ENCODE measurements around the gene TNRC6A. TPM values are rescaled to one million over a fixed set of nuclear protein-coding genes. Genes with fewer than 3 reads are reported as not detected.

TNRC6A gene
- total RNA-seq, 1 donor from 2014 or later = 68.5 TPM

- no peak overlapping the region for H3K4me3 Mint-ChIP-seq
- intact Hi-C loops (cut with micrococcal nuclease) = no loop called here
- ChIA-PET CTCF (no interaction called here), POLR2A (no interaction called here)
- H3K27ac Mint-ChIP-seq = no peak overlapping the region
- no peaks in the 10 kb centered on the region for H3K4me1 Mint-ChIP-seq
- no peaks in the 10 kb centered on the region for H3K27me3 Mint-ChIP-seq
- no peaks in the 10 kb centered on the region for H3K36me3 Mint-ChIP-seq (ENCODE audit: low read depth)
- H3K9me3 Mint-ChIP-seq = no peaks in the 10 kb centered on the region
- ATAC-seq (ENCODE audit: low read depth) (no peak), DNase-seq (no peak)
- TF ChIP-seq, protein P1, sequence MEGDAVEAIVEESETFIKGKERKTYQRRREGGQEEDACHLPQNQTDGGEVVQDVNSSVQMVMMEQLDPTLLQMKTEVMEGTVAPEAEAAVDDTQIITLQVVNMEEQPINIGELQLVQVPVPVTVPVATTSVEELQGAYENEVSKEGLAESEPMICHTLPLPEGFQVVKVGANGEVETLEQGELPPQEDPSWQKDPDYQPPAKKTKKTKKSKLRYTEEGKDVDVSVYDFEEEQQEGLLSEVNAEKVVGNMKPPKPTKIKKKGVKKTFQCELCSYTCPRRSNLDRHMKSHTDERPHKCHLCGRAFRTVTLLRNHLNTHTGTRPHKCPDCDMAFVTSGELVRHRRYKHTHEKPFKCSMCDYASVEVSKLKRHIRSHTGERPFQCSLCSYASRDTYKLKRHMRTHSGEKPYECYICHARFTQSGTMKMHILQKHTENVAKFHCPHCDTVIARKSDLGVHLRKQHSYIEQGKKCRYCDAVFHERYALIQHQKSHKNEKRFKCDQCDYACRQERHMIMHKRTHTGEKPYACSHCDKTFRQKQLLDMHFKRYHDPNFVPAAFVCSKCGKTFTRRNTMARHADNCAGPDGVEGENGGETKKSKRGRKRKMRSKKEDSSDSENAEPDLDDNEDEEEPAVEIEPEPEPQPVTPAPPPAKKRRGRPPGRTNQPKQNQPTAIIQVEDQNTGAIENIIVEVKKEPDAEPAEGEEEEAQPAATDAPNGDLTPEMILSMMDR (IDR thresholded peaks at IDR 0.05) = no peak
These were observed 122.2 kb downstream of the TNRC6A start for GRCh38 chr16:24851700-24852099.

GRCh38 chr16:24852281-24852721 is 122.8 kb downstream of the TNRC6A start:
- intact Hi-C loops (cut with micrococcal nuclease) = no loop called here
- H3K36me3 Mint-ChIP-seq (ENCODE audit: low read depth) = no peaks in the 10 kb centered on the region
- H3K4me3 Mint-ChIP-seq = no peak overlapping the region
- H3K9me3 Mint-ChIP-seq = no peaks in the 10 kb centered on the region
- TF ChIP-seq, protein P1 (IDR thresholded peaks at IDR 0.05) = no peak
- H3K27me3 Mint-ChIP-seq = peaks cover 3% of the 10 kb centered on the region
- no peaks in the 10 kb centered on the region for H3K4me1 Mint-ChIP-seq
- H3K27ac Mint-ChIP-seq = no peak overlapping the region
- ATAC-seq (ENCODE audit: low read depth) (no peak), DNase-seq (no peak)
- ChIA-PET CTCF (no interaction called here), POLR2A (no interaction called here)

GRCh38 chr16:24853169-24853824 is 123.8 kb downstream of the TNRC6A start:
- peaks cover 6% of the 10 kb centered on the region for H3K27me3 Mint-ChIP-seq
- no peaks in the 10 kb centered on the region for H3K36me3 Mint-ChIP-seq (ENCODE audit: low read depth)
- intact Hi-C loops (cut with micrococcal nuclease) = no loop called here
- ATAC-seq (ENCODE audit: low read depth) (no peak), DNase-seq (no peak)
- no peaks in the 10 kb centered on the region for H3K4me1 Mint-ChIP-seq
- H3K9me3 Mint-ChIP-seq = no peaks in the 10 kb centered on the region
- TF ChIP-seq, protein P1 (IDR thresholded peaks at IDR 0.05) = no peak
- H3K4me3 Mint-ChIP-seq = no peak overlapping the region
- POLR2A ChIA-PET = no interaction called here
- CTCF ChIA-PET = no interaction called here
- no peak overlapping the region for H3K27ac Mint-ChIP-seq

DNA sequence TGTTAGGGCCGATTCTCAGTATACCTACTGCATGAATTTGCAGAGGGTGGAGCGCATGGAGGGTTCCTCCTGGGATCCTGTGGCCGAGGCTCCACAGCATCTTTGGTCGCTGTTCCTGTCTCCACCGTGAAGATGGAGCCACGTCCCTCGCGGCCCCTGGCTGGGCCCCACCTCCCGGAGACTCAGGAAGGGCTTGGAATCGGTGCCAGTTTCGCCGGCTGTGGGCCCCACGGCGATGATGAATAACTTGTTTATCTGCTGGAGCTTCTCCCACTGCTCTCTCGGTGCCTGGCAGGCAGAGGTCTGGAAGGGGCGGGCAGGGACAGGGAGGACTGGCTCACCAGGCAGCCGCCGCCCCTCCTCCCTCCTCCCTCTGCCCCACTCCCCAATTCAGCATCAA is 124.4 kb downstream of the TNRC6A start:
- Mint-ChIP-seq H3K4me3 (no peak overlapping the region), H3K36me3 (ENCODE audit: low read depth) (no peaks in the 10 kb centered on the region), H3K9me3 (no peaks in the 10 kb centered on the region), H3K27ac (no peak overlapping the region), H3K4me1 (no peaks in the 10 kb centered on the region), H3K27me3 (peaks cover 6% of the 10 kb centered on the region)
- intact Hi-C loops (cut with micrococcal nuclease) = no loop called here
- no peak for DNase-seq
- ChIA-PET POLR2A (no interaction called here), CTCF (no interaction called here)
- TF ChIP-seq, protein P1 (IDR thresholded peaks at IDR 0.05) = no peak
- no peak for ATAC-seq (ENCODE audit: low read depth)

DNA sequence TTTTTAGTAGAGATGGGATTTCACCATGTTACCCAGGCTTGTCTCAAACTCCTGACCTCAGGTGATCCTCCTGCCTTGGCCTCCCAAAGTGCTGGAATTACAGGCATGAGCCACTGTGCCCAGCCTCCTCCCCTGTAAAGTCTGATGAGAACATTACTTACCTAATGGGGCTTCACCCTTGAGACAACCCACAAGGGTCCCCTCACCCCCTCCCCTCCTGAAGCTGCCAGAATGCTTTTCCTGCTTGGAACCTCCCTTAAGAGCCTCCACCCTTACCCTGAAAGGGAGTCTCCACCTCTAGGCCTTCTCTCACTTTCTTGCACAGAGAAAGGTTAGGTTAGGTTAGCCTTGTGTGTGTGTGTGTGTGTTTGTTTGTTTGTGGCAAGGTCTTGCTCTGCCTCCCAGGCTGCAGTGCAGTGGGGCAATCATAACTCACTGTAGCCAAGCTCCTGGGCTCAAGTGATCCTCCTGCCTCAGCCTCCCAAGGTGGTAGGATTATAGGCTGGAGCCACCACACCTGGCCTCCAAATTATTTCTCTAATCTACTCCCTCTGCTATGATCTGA is 125.2 kb downstream of the TNRC6A start:
- Mint-ChIP-seq H3K4me3 (no peak overlapping the region), H3K9me3 (no peaks in the 10 kb centered on the region), H3K27ac (no peak overlapping the region), H3K27me3 (peaks cover 6% of the 10 kb centered on the region), H3K4me1 (no peaks in the 10 kb centered on the region), H3K36me3 (ENCODE audit: low read depth) (no peaks in the 10 kb centered on the region)
- TF ChIP-seq, protein P1 (IDR thresholded peaks at IDR 0.05) = no peak
- ATAC-seq (ENCODE audit: low read depth) (no peak), DNase-seq (no peak)
- intact Hi-C loops (cut with micrococcal nuclease) = no loop called here
- CTCF ChIA-PET = no interaction called here
- POLR2A ChIA-PET = no interaction called here
